Mesenteric fat pad (tissue), 1 donor: ENCODE results near the gene WDR82. TPM values are rescaled to one million over a fixed set of nuclear protein-coding genes. Genes with fewer than 3 reads are reported as not detected.
A peak's percentile ranks its signal among the peaks of the same experiment; 100 is the strongest.

Experiments used
- DNase-seq: peaks from one replicate; pipeline ENCODE4 v3.0.0-alpha.2; 2020; ENCODE audit warnings: low spot score
- total RNA-seq: library from RNA; stranded (reverse); fragmentation: NEBNext Ultra II Directional; extraction: Animal tissue kit (Norgen Biotek cat#: 25700); gene quantifications from one replicate; pipeline ENCODE4 v1.2.1, GENCODE V29; 2021
- donor health status: DM: yes; HTN: yes; CAD: no.

WDR82 gene
- total RNA-seq, 1 donor from 2014 or later: 52.7 TPM

DNA sequence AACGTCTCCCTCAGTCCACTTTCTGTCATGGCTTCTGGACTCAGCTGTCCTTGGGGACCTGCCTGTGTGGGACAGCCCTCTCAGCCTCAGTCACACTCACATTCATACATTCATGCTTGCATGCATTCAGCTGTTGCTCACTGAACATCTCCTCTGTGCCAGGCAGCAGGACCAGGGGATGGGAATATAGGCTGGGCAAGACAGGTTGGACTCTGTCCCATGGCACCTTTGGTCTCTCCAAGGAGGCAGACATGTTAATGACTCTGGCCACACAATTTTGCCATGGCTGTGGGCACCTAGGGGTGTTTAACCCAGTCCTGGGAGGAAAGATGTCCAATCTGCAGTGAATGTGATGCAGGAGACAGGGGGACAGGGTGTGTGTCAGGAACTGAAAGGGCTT is 29.9 kb upstream of the WDR82 start:
- DNase-seq: no peak

GRCh38 chr3:52306978-52307377 is 28.5 kb upstream of the WDR82 start:
- DNase-seq: no peak

DNA sequence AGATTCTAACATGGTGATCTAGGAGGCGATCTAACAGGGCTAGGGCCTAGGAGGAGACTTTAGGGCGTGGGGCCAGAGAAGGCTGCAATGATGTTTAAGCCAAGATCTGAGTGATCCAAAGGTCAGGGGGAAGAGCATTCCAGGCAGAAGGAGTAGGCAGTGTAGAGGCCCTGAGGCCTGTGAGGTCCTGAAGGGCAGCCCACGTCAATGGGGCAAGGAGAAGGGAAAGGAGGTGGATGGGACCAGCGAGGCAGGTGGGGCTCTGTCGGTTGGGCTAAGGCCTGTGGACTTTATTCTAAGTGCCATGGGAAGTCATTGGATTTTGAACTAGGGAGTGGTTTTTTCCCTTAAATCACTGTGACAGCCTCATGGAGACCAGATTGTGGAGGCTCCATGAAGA is 27.5 kb upstream of the WDR82 start:
- DNase-seq: no peak

- DNase-seq: no peak
Observed at GRCh38 chr3:52303811-52304210, 25.4 kb upstream of the WDR82 start.

GRCh38 chr3:52302426-52303145 is 24.1 kb upstream of the WDR82 start:
- no peak for DNase-seq

DNA sequence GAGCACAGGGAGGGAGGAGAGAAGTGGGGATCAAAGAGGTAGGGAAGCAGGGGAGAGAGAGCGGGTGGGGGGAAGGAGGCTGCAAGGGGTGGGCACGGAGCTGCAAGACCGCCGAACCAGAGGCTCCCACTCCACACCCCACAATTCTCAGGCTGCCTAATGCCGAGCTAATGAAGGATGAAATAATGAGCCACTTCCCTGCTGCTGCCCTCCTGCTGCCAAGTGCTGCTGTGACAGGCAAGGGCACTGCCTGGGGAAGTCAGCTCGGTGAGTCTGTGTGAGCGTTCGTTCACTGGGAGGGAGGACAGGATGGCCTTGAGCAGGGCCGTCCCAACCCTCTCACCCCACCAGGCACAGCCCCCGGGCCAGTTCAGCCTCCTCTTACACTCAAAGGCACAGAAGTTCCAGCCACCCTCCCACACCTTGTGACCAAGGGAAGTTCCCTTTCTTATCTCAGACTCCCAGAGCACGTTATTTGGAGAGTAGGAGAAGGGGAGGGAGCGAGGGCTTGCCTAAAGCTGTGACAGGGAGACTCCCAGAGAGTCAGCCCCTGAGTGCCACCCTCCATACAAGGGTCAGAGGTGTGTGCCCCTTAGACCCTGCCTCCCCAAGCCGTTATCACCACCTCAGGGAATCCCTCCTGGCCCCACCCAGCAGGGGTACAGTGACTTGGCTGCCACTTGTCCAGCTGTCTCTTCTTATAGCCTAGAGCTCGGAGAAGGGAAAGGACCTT is 21.6 kb upstream of the WDR82 start:
- no peak for DNase-seq

DNA sequence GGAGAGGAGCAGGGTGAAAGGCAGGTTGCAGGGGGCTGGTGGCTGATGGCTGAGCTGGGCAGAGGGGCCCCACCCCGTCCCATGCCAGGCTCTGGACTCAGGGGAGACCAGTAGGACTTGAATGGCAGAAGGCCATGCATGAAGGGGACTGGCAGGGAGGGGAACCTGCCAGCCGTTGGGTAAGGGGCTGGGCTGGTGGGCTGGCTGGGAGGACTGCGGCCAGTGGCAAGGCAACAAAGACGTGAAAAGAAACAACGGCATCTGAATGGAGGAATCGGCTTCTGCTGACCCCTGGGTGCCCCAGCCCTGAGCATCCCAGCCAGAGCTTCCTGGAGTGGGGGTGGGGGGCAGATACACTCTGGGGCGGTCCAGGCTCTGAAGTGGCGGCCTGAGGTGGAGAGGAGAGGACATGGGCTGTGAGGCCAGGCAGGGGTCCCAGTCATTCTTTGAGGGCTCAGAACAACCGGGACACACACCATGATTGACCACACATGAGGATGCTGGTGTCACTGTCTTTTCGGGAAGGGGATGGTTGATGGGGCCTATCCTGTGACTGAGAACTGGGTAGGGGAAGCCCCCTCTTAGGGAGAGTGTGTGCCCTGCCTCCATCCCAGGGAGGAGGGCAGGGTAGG is 20.9 kb upstream of the WDR82 start:
- no peak for DNase-seq

- no peak for DNase-seq
Observed at GRCh38 chr3:52298149-52299098, 20.0 kb upstream of the WDR82 start.

GRCh38 chr3:52297242-52298148 is 19.0 kb upstream of the WDR82 start:
- no peak for DNase-seq

- DNase-seq: no peak
Observed at GRCh38 chr3:52295671-52296208, 17.3 kb upstream of the WDR82 start.

DNA sequence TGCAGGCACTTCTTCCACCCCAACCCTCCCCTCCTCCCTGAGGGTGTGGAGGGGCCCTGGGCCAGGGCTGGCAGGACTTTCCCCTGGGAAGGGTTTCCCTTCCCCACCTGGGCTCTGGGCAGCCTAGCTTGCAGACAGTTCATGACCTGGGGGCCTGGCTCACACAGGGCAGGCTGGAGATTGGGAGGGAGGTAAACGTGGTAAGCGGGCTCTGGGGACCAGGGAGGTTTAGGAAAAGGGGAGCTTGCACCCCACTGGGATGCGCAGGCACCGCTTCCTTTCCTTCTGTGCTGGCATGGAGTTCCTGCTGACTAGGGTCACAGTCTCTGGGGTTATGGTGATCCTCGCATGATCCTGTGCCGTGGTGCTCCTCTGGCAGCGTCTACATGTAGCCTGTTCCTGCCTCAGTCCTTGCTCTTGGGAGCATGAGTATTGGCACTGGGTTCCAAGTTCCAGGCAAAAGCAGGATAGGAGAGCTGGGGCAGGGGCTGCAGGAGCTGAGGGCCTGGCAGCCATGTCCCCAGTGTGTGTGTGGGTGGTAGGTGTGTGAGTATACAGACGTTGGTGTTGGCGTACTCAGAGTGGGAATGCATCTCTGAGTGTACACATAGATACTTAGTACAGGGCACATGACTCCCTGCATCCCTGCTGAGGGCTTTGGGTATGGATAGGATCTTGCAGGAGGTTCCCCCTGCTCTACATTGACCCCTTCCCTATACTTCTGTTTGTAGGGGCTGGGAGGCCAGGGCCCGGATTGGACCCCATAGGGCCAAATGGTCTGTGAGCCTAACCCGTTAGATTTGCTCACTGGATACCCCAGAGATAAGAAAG is 16.1 kb upstream of the WDR82 start:
- no peak for DNase-seq

DNA sequence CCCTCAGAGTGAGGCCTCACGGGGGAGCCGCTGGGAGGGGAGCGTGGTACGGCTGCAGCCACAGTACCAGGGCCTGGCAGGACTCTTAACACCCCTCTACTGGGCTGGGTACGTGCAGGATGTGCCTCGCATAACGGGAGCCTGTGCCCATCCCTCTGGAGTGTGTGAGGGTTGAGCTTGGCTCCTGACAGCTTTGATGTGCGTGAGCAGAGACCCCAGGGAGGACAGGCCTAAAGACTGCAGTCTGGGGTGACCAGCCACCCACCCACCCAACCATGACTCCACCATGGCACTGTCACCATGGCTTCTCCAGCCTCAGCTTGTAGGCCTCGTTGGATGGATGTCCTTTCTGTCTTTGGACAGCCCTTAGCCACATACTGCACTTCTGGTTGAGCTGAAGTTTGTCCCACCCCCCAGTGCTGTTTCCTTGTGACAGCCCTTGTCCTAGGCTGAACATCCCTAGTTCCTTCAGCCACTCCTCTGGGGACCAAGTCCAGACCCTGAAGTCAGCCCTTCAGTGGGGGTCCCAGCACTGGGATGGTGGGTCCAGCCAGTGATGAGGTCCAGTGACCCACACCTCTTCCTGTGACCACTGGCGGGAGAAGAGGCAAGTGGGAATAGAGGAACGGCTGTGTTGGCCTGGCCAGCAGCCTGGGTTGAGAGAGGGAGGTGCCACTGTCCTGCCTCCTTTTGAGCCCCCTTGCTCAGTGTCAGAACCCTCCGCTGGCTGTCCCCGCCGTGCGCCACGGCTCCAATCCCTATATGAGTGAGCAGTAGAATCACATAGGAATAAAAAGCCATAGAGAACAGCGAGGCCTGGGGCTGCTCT is 15.3 kb upstream of the WDR82 start:
- no peak for DNase-seq

DNA sequence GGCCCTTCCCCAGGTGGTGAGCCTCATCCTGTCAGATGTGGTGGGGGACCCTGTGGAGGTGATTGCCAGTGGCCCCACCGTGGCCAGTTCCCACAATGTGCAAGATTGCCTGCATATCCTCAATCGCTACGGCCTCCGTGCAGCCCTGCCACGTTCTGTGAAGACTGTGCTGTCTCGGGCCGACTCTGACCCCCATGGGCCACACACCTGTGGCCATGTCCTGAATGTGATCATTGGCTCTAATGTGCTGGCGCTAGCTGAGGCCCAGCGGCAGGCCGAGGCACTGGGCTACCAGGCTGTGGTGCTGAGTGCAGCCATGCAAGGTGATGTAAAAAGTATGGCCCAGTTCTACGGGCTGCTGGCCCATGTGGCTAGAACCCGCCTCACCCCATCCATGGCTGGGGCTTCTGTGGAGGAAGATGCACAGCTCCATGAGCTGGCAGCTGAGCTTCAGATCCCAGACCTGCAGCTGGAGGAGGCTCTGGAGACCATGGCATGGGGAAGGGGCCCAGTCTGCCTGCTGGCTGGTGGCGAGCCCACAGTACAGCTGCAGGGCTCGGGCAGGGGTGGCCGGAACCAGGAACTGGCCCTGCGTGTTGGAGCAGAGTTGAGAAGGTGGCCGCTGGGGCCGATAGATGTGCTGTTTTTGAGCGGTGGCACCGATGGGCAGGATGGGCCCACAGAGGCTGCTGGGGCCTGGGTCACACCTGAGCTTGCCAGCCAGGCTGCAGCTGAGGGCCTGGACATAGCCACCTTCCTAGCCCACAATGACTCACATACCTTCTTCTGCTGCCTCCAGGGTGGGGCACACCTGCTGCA is 14.0 kb upstream of the WDR82 start:
- DNase-seq: no peak

GRCh38 chr3:52291508-52292181 is 13.2 kb upstream of the WDR82 start:
- DNase-seq: no peak

- DNase-seq: peak; percentile 79
Observed at GRCh38 chr3:52290596-52291507, 12.4 kb upstream of the WDR82 start.
